Lower lobe of right lung (tissue), 2 donors: ENCODE results near the gene ALKBH7. TPM values are rescaled to one million over a fixed set of nuclear protein-coding genes. Genes with fewer than 3 reads are reported as not detected.
A peak's percentile ranks its signal among the peaks of the same experiment; 100 is the strongest.

Experiments
- ATAC-seq, 2 donors: fragments of 200-7000 bp; cut with Tn5 transposase; one replicate each; pipeline ENCODE4 v1.9.1; 2020 to 2022; ENCODE audit warnings: mild to moderate bottlenecking in 2 of 2, moderate library complexity in 2 of 2
- DNase-seq: peaks from one replicate; pipeline ENCODE4 v3.0.0-alpha.2; 2020
- H3K27ac ChIP-seq: fragments of 200-600 bp; one replicate; pipeline ENCODE4 v1.8.0; 2022
- H3K27me3 ChIP-seq: fragments of 200-600 bp; one replicate; pipeline ENCODE4 v1.8.0; 2022; ENCODE audit warnings: low read depth
- H3K36me3 ChIP-seq: fragments of 200-600 bp; one replicate; pipeline ENCODE4 v1.8.0; 2022; ENCODE audit warnings: mild to moderate bottlenecking
- H3K4me1 ChIP-seq: fragments of 200-600 bp; one replicate; pipeline ENCODE4 v1.8.0; 2022
- H3K4me3 ChIP-seq: fragments of 200-600 bp; one replicate; pipeline ENCODE4 v1.8.0; 2022; ENCODE audit warnings: mild to moderate bottlenecking
- H3K9me3 ChIP-seq: fragments of 200-600 bp; one replicate; pipeline ENCODE4 v1.8.0; 2022
- intact Hi-C: fragments of 100-400 bp; cut with DNase I; formaldehyde crosslinking; loops from one replicate; pipeline ENCODE4 v1.11.0; 2022
- total RNA-seq: library from RNA; stranded (reverse); fragmentation: NEBNext Ultra II Directional; extraction: Animal tissue kit (Norgen Biotek cat#: 25700); gene quantifications from one replicate; pipeline ENCODE4 v1.2.1, GENCODE V29; 2021
- TF ChIP-seq, protein P1 (sequence below): fragments of 200-600 bp; IDR thresholded peaks from one replicate; pipeline ENCODE4 v1.8.0; 2022; ENCODE audit warnings: antibody characterized with exemption, mild to moderate bottlenecking
- donor health status: DM: no; HTN: yes; CAD: no; lungs with severe emphysema.

Gene ALKBH7
- total RNA-seq, 1 donor from 2014 or later, result 61.5 TPM

- ATAC-seq, result peak; percentile 37 to 48
Observed at GRCh38 chr19:6417713-6418561, 45.3 kb downstream of the ALKBH7 start.

DNA sequence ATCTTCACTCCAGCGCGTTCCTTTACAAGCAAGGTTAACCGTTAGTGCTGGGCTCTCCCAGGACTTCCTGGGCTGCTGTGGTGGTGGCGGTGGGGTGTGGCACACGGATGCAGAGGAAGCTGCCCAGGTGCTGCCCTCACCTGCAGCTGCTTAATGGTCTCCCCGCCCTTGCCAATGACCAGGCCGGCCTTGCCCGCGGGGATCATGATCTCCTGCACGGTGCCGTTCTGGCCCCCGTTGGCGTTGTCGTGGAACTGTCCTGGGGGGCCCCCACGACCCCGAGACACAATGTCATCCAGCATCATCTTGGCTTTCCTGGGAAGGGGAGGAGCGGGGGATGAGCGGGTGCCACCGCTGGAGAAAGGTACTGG, 46.0 kb downstream of the ALKBH7 start:
- ATAC-seq, result no peak
- DNase-seq, result no peak
- H3K4me1 ChIP-seq, result peaks cover 17% of the 10 kb centered on the region
- H3K36me3 ChIP-seq, result peaks cover 86% of the 10 kb centered on the region
- TF ChIP-seq, protein P1, sequence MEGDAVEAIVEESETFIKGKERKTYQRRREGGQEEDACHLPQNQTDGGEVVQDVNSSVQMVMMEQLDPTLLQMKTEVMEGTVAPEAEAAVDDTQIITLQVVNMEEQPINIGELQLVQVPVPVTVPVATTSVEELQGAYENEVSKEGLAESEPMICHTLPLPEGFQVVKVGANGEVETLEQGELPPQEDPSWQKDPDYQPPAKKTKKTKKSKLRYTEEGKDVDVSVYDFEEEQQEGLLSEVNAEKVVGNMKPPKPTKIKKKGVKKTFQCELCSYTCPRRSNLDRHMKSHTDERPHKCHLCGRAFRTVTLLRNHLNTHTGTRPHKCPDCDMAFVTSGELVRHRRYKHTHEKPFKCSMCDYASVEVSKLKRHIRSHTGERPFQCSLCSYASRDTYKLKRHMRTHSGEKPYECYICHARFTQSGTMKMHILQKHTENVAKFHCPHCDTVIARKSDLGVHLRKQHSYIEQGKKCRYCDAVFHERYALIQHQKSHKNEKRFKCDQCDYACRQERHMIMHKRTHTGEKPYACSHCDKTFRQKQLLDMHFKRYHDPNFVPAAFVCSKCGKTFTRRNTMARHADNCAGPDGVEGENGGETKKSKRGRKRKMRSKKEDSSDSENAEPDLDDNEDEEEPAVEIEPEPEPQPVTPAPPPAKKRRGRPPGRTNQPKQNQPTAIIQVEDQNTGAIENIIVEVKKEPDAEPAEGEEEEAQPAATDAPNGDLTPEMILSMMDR, result no peak
- intact Hi-C loops, result no loop called here
- no peak overlapping the region for H3K4me3 ChIP-seq
- H3K27ac ChIP-seq, result no peak overlapping the region
- no peaks in the 10 kb centered on the region for H3K9me3 ChIP-seq
- no peaks in the 10 kb centered on the region for H3K27me3 ChIP-seq

More at GRCh38 chr19:6417713-6418561, 45.3 kb downstream of the ALKBH7 start:
- peaks cover 11% of the 10 kb centered on the region for H3K4me1 ChIP-seq
- H3K27me3 ChIP-seq, result no peaks in the 10 kb centered on the region
- DNase-seq, result no peak
- H3K36me3 ChIP-seq, result peaks cover 92% of the 10 kb centered on the region
- no peaks in the 10 kb centered on the region for H3K9me3 ChIP-seq
- no peak overlapping the region for H3K4me3 ChIP-seq
- TF ChIP-seq, protein P1, result peak; percentile 21
- intact Hi-C loops, result no loop called here
- H3K27ac ChIP-seq, result no peak overlapping the region

DNA sequence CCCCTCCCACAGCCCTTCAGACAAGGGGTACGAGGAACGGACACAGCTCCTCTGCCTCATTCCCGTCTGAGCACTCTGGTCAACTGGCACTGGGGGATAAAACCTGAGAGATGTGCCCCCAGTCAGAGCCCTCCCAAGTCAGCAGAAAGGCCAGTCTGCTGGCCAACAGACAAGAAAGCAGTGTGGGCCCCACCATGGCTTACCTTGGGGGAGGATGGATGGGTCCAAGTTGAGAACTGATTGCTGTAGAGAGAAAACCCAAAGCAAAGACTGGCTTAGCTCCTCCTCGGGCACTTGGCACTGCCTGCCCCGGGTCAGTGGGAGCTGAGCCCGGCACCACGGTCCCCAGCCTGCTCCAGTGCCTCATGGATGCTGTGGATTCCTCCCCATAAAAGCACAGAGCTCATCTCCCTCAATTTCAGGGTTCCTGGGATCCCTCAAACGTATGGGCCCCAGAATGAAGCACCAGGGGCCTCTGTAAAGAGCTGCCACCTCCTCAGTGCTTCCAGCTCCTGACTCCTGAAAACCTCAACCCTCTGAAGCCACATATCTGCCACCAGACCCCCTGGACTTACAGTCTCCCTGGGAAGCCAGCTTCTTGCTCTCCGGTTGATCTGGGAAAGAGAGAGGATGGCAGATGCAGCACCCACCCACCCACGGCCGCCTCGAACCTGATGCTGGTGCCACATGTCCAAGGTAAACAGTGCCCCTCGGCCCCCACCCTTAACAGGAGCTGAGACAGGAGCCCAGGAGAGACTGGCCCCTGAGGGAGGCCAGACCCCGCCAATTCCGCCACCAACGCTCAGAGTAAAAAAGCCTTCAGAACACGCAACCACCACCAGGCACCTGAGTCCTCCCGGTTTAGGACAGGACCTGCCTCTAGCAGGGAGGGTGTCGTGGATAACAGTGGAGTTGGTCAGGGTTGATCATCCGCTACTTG, 48.8 kb downstream of the ALKBH7 start:
- H3K4me1 ChIP-seq, result peaks cover 20% of the 10 kb centered on the region
- peaks cover 58% of the 10 kb centered on the region for H3K36me3 ChIP-seq
- intact Hi-C loops, result no loop called here
- H3K27ac ChIP-seq, result no peak overlapping the region
- DNase-seq, result no peak
- H3K4me3 ChIP-seq, result no peak overlapping the region
- H3K27me3 ChIP-seq, result no peaks in the 10 kb centered on the region
- ATAC-seq, result no peak
- no peaks in the 10 kb centered on the region for H3K9me3 ChIP-seq
- TF ChIP-seq, protein P1, result no peak

DNA sequence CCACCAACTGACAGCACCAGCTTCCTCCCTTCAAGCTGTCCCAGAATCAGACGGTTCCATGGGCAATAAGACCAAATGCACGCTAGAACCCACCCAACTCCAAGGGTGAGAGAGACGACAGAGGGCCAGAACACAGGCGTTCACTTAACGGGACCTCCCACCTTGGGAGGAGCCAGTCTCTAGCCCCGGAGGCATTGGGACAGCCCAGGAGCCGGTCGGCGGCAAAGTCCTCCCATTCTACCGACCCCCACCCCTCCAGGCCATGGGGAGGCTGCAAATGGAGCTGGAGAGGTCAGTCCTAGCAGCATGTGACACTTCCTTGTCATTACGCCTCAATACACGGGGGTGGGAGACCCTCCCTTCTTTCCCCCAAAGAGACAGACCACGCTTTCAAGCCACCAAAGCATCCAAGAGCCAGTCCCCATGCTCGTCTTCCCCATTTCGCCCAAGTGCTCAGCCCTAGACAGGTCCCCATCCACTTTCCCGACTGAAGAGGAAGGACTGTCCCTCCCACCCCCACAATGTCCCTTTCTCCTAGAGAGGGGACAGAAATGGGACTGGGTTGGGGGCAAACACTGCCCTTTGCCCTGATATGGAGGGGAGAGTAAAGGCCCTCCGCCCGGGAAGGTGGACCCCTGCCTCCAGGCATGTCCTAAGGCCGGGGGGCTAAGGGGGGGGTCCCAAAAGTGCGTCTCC, 51.1 kb downstream of the ALKBH7 start:
- no peaks in the 10 kb centered on the region for H3K9me3 ChIP-seq
- H3K36me3 ChIP-seq, result peaks cover 35% of the 10 kb centered on the region
- intact Hi-C loops, result no loop called here
- peak overlapping the region; percentile 73 for H3K27ac ChIP-seq
- ATAC-seq (no peak), DNase-seq (no peak)
- peak overlapping the region; percentile 83 for H3K4me3 ChIP-seq
- peaks cover 20% of the 10 kb centered on the region for H3K4me1 ChIP-seq
- no peaks in the 10 kb centered on the region for H3K27me3 ChIP-seq
- TF ChIP-seq, protein P1, result no peak
